Esophagus muscularis mucosa (tissue), 3 donors: Measurements from ENCODE around the gene MEIOB.

ENCODE experiments used
- POLR2A ChIP-seq: fragments of 450-650 bp; IDR thresholded peaks from one replicate; pipeline ENCODE4 v1.6.1; 2017; ENCODE audit warnings: antibody characterized with exemption, moderate library complexity, mild to moderate bottlenecking, low read depth
- POLR2AphosphoS5 ChIP-seq, 2 donors: sonication (generic); formaldehyde crosslinking; IDR thresholded peaks; one replicate each; pipeline ENCODE4 v1.6.1; 2017; ENCODE audit warnings: antibody characterized with exemption in 2 of 2
- TF ChIP-seq, protein P1 (sequence below), 3 experiments: fragments of 200-600 bp in 2 of 3; fragments of 450-650 bp in 1 of 3; sonication (generic) in 2 of 3; IDR thresholded peaks; one replicate each; pipeline ENCODE4 v1.5.1; 2017 to 2019; ENCODE audit warnings: antibody characterized with exemption in 3 of 3, mild to moderate bottlenecking in 2 of 3, moderate library complexity in 1 of 3

- TF ChIP-seq, protein P1, sequence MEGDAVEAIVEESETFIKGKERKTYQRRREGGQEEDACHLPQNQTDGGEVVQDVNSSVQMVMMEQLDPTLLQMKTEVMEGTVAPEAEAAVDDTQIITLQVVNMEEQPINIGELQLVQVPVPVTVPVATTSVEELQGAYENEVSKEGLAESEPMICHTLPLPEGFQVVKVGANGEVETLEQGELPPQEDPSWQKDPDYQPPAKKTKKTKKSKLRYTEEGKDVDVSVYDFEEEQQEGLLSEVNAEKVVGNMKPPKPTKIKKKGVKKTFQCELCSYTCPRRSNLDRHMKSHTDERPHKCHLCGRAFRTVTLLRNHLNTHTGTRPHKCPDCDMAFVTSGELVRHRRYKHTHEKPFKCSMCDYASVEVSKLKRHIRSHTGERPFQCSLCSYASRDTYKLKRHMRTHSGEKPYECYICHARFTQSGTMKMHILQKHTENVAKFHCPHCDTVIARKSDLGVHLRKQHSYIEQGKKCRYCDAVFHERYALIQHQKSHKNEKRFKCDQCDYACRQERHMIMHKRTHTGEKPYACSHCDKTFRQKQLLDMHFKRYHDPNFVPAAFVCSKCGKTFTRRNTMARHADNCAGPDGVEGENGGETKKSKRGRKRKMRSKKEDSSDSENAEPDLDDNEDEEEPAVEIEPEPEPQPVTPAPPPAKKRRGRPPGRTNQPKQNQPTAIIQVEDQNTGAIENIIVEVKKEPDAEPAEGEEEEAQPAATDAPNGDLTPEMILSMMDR (IDR thresholded peaks at IDR 0.05) = no peak
- no peak for TF ChIP-seq POLR2A
- TF ChIP-seq POLR2AphosphoS5 (IDR thresholded peaks at IDR 0.05) = no peak
These were observed 20.2 kb downstream of the MEIOB start for GRCh38 chr16:1851793-1852192.
